WERI-Rb-1 (cell line): Measurements from ENCODE around the gene DISC1.
"Not testable (repeated sequence)": the region's sequence is repeated elsewhere in the genome, so short reads cannot be mapped to it uniquely, and the experiment has no call there.

ENCODE experiments used
- DNase-seq: peaks from one replicate; pipeline ENCODE4 v3.0.0-alpha.2; 2020
- H3K27ac ChIP-seq: fragments of 250-450 bp; sonication (Bioruptor Pico); 2 replicates; pipeline ENCODE4 v1.5.1; 2020; ENCODE audit warnings: mild to moderate bottlenecking, moderate library complexity
- H3K27me3 ChIP-seq: fragments of 250-450 bp; sonication (Bioruptor Pico); 2 replicates; pipeline ENCODE4 v1.5.1; 2021; ENCODE audit warnings: mild to moderate bottlenecking, low read depth, moderate library complexity; ENCODE audit not compliant: insufficient read depth, severe bottlenecking
- H3K36me3 ChIP-seq: fragments of 250-450 bp; sonication (Bioruptor Pico); 2 replicates; pipeline ENCODE4 v1.5.1; 2020; ENCODE audit warnings: mild to moderate bottlenecking, moderate library complexity
- H3K4me3 ChIP-seq: 2 replicates; pipeline ENCODE4 v1.5.1; 2011; ENCODE audit warnings: low read depth, mild to moderate bottlenecking, control low read depth, low read length
- H3K9me3 ChIP-seq: fragments of 250-450 bp; sonication (Bioruptor Pico); 2 replicates; pipeline ENCODE4 v1.5.1; 2021; ENCODE audit warnings: mild to moderate bottlenecking, moderate library complexity; ENCODE audit not compliant: severe bottlenecking
- TF ChIP-seq, protein P1 (sequence below): IDR thresholded peaks from 2 replicates; pipeline ENCODE4 v1.5.1; 2011; ENCODE audit warnings: low read depth, mild to moderate bottlenecking, control low read depth, inconsistent platforms, low read length

Gene DISC1

GRCh38 chr1:231779081-231779480 is 152.5 kb downstream of the DISC1 start:
- no peak overlapping the region for H3K4me3 ChIP-seq
- TF ChIP-seq, protein P1, sequence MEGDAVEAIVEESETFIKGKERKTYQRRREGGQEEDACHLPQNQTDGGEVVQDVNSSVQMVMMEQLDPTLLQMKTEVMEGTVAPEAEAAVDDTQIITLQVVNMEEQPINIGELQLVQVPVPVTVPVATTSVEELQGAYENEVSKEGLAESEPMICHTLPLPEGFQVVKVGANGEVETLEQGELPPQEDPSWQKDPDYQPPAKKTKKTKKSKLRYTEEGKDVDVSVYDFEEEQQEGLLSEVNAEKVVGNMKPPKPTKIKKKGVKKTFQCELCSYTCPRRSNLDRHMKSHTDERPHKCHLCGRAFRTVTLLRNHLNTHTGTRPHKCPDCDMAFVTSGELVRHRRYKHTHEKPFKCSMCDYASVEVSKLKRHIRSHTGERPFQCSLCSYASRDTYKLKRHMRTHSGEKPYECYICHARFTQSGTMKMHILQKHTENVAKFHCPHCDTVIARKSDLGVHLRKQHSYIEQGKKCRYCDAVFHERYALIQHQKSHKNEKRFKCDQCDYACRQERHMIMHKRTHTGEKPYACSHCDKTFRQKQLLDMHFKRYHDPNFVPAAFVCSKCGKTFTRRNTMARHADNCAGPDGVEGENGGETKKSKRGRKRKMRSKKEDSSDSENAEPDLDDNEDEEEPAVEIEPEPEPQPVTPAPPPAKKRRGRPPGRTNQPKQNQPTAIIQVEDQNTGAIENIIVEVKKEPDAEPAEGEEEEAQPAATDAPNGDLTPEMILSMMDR: no peak
- H3K27ac ChIP-seq: no peak overlapping the region
- no peak for DNase-seq
- H3K27me3 ChIP-seq: peaks cover 52% of the 10 kb centered on the region
- no peaks in the 10 kb centered on the region for H3K9me3 ChIP-seq
- H3K36me3 ChIP-seq: no peaks in the 10 kb centered on the region

DNA sequence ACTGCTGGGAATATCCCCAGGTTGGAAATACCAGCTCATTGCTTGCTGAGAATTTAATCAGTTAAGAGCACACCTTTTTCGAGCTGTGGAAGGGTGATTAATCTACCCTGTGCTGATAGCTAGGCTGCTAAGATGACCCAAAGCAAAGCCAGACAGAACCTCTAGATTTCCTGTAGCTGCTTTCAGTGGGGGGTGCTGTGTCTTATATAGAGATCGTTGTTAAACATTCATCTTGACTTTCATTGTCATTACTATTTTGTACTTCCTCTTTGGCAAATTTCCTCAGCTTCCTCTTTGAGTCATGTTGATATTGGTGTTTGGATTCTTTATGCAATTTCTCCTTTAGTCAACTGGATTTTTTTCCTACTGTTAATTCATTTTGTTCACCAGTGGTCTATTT is 155.3 kb downstream of the DISC1 start:
- no peak overlapping the region for H3K4me3 ChIP-seq
- no peaks in the 10 kb centered on the region for H3K36me3 ChIP-seq
- no peaks in the 10 kb centered on the region for H3K9me3 ChIP-seq
- H3K27me3 ChIP-seq: peaks cover 38% of the 10 kb centered on the region
- TF ChIP-seq, protein P1: no peak
- DNase-seq: no peak
- no peak overlapping the region for H3K27ac ChIP-seq

DNA sequence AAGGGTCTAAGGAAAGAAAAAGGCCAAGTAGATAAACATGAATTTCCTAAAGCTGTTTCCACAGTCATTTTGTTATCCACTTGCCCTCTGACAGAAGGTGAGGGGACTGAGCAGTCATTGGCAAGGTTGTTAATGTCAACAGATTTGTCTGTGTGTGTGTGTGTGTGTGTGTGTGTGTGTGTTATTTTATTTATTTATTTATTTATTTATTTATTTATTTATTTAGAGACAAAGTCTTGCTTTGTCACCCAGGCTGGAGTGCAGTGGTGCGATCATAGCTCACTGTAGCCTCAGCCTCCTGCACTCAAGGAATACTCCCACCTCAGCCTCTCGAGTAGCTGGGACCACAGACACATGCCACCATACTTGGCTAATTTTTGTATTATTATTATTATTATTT is 158.5 kb downstream of the DISC1 start:
- DNase-seq, H3K9me3 ChIP-seq, H3K27ac ChIP-seq, H3K4me3 ChIP-seq, H3K36me3 ChIP-seq: not testable (repeated sequence)
- peaks cover 40% of the 10 kb centered on the region for H3K27me3 ChIP-seq

DNA sequence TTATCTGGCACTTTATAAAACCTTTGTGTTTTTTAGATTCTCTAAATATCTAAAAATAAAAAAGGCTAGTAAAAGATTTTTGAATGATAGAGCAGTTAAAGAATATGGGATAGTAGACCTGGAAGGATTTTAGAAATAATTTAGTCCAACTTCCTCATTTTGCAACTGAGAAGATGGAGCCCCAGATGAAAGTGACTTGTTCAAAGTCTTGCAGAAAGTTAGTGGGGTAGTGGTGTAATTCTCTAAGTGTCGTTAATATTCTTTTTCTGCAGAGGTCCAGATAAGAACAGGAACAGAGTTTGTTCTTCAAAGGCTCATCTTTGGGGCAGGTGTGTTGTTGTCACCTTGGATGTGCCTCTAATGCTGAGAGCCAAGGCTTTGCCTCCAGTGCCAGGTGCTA is 159.5 kb downstream of the DISC1 start:
- Histone ChIP-seq H3K9me3 (no peaks in the 10 kb centered on the region), H3K36me3 (no peaks in the 10 kb centered on the region), H3K4me3 (no peak overlapping the region), H3K27me3 (peaks cover 40% of the 10 kb centered on the region), H3K27ac (no peak overlapping the region)
- no peak for DNase-seq
- TF ChIP-seq, protein P1: no peak

GRCh38 chr1:231792634-231793033 is 166.0 kb downstream of the DISC1 start:
- Histone ChIP-seq H3K4me3 (no peak overlapping the region), H3K27ac (no peak overlapping the region), H3K36me3 (no peaks in the 10 kb centered on the region), H3K9me3 (no peaks in the 10 kb centered on the region), H3K27me3 (peaks cover 24% of the 10 kb centered on the region)
- no peak for DNase-seq
- TF ChIP-seq, protein P1: no peak

DNA sequence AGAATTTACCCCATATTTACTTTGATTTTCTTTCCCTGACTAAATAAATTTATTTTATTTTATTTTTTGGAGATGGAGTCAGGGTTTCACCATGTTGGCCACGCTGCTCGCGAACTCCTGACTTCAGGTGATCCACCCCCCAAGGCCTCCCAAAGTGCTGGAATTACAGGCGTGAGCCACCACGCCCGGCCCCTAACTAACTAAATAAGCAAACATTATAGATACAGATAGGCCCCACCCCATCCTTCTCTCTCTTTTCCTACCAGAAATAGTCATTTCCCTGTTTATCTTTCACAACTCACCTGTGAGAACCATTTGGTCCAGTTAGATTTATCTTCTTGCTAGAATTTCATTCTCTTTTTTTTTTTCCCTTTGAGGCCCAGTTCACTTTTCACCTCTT is 167.3 kb downstream of the DISC1 start:
- DNase-seq: no peak
- TF ChIP-seq, protein P1: no peak
- H3K9me3 ChIP-seq: no peaks in the 10 kb centered on the region
- no peak overlapping the region for H3K27ac ChIP-seq
- H3K36me3 ChIP-seq: no peaks in the 10 kb centered on the region
- peaks cover 27% of the 10 kb centered on the region for H3K27me3 ChIP-seq
- H3K4me3 ChIP-seq: no peak overlapping the region
